GM21526 (cell line): ENCODE measurements around the gene APEH.
A peak's percentile ranks its signal among the peaks of the same experiment; 100 is the strongest.

Experiments
- ATAC-seq: cut with Tn5 transposase; IDR thresholded peaks from one replicate; pipeline ENCODE4 v1.9.1; 2021; ENCODE audit warnings: moderate library complexity; ENCODE audit not compliant: unreplicated experiment, low FRiP score

APEH gene

DNA sequence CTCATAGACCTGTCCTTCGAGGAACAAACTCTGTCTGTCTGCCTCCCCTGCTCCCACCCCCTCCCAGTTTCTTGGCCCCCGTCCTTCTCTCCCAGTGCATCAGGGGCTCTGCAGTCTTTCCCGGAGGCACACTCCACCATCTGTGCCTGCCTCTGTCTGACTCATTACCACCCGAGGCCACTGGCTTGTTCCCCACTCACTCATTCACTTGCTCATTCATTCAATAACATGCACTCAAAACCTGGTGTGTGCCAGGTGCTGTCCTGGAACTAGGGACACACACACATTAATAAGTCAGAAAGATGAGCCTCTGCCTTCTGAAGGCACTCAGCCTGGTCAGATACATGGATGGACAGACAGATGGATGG is 32.9 kb downstream of the APEH start:
- no peak for ATAC-seq

DNA sequence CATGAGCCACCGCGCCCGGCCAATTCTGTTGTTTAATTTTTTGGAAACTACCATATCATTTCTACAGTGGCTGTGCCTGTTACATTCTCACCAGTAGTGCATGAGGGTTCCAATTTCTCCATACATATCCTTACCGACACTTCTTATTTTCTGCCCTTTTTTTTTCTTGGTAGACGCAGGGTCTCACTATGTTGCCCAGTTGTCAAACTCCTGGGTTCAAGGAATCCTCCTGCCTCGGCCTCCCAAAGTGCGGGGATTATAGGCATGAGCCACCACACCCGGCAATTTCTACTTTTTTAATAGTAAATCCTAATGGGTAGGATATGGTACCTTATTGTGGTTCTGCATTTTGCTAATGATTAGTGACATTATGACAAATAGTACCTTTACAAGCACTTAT is 35.7 kb downstream of the APEH start:
- ATAC-seq: no peak

GRCh38 chr3:49711489-49711888 is 37.3 kb downstream of the APEH start:
- ATAC-seq: no peak

DNA sequence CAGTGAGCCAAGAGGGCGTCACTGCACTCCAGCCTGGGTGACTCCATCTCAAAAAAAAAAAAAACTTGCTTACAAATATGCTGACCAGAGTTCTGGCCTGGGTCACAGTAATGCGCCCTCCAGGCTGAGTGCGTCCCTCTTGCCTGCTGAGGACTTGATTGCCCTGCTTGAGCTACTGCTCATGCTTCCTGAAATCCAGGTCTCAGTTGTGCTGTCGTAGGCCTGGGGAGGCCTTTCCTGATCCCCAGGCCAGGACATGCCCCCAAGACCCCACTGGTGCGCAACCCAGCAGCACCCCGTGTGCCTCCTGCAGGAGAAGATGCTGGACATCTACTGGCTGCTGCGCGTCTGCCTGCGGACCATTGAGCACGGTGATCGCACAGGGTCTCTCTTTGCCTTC is 38.0 kb downstream of the APEH start:
- ATAC-seq: no peak

GRCh38 chr3:49712631-49713317 is 38.6 kb downstream of the APEH start:
- no peak for ATAC-seq

- ATAC-seq: no peak
These were observed 39.4 kb downstream of the APEH start for GRCh38 chr3:49713336-49714105.

GRCh38 chr3:49714728-49715550 is 40.8 kb downstream of the APEH start:
- ATAC-seq: no peak

DNA sequence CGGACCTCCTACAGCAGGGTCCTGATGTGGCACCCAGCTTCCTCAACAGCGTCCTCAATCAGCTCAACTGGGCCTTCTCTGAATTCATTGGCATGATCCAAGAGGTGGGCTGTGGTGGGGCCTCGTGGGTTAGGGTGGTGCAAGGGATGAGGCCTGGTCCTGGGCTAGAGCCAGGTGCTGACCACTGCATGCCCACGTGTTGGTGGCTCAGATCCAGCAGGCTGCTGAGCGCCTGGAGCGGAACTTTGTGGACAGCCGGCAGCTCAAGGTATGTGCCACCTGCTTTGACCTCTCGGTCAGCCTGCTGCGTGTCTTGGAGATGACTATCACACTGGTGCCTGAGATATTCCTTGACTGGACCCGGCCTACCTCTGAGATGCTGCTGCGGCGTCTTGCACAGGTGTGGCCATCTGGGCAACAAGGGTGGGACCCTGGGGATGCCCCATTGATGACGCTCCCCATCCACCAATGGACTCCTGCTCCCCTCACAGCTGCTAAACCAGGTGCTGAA is 41.5 kb downstream of the APEH start:
- ATAC-seq: no peak

- no peak for ATAC-seq
These were observed 42.0 kb downstream of the APEH start for GRCh38 chr3:49716169-49716568.

DNA sequence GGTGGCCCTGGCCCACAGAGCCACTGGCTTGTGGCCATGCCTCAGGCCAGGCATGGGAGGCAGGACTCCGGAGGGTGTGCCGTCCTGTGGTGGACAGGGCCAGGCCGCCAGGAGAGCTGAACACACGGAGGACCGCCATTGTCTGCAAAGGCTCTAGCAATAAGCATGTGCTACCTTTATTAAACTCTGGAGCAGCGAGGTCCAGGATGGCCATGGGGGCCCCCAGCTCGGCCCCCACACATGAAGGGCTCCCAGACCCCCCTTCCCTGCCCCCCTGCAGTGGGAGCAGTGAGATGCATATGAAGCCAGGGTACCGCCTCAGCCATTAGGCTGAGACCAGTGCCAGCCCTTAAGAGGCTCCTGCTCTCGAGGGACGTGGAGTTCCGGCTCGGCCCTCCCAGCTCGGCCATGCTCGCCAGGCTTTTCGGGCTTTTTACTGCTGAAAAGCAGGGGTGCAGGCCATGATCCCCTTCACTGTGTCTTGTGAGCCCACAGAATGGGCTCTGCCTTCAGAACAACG is 42.6 kb downstream of the APEH start:
- no peak for ATAC-seq

DNA sequence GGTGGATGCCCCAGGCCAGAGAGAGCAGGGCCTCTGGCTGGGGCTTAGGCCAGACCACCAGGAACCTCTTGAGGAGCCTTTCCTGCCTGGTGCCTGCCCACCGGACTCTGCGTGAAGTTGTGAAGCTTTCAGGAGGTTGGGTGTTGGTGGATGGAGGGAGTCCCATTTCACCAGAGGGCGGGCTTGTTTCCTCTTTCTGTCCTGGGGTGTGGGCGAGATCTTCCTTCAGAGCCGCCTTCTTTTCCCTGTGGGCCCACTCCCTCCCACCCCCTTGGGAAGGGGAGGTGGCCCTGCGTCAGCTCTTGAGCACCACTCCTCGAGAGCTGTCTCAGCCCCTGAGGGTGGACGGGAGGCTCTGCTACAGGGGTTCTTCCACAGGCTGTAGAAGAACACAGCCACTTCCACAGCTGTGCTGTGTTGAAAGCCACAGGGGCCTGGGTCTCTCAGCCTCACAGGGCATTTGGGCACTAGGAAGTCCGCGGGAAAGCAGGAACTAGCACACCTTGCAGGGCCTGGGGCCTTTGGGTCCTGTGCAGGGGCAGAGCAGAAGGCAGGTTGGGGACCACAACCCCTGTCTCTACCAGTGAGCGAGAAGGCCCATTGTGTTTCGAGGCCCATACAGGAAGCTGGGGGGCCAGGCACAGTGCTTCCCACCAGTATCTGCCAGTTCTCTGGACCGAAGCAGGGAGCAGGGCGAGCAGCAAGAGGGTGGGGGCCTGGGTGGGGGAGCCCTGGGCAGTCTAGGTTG is 43.2 kb downstream of the APEH start:
- no peak for ATAC-seq

GRCh38 chr3:49717959-49718857 is 44.1 kb downstream of the APEH start:
- no peak for ATAC-seq

DNA sequence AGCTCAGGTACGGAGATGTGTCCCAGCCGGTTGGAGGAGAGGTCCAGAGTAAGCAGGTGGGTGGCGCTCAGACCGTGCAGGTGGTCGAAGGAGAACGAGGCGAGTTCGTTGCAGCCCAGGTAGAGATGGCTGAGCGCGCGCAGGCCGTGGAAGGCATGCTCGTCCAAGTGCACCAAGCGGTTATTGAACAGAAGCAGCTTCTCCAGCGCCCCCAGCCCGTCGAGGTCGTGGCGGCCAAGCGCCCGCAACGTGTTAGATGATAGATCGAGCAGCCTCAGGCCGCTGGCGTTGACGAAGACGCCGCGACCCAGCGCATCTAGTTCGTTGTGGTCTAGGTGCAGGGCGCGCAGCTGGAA is 44.7 kb downstream of the APEH start:
- ATAC-seq: no peak

DNA sequence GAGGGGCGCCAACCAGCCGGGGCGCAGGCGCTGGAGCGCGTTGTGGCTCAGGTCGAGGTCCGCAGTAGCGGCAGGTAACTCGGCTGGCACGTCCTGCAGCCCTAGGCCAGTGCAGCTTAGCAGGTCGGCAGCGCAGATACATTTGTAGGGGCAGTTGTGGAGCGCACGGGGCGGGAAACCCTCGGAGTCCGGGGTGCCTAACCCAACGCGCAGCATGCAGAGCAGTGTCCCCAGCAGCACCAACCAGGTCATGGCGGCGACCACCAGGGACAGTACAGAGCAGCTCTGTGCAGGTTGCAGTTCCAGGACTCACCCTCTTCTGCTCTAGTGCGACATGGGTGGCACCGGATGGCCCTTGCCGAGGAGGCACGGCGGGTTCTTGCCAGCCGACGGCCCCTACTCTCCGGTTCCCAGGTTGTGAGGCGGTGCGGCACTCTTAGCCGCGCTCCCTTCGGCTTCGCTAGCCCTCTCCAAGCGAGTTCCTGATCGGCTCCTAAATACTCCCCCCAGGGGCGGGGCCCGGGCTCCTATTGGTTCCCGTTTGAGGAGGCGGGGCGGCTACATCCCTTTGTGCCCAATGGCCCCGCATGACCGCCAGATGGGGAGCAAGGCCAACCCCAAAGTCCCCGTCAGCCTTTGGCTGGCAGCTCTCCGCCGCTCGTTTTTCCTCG is 45.2 kb downstream of the APEH start, which contains the start of gene AMIGO3:
AMIGO3 (minus strand) TSS at position 471 of the 671 bp plus-strand sequence; CDS start at position 252, 219 bp downstream.
- peak; percentile 38 for ATAC-seq

- no peak for ATAC-seq
These were observed 46.9 kb downstream of the APEH start for GRCh38 chr3:49720855-49721595.

DNA sequence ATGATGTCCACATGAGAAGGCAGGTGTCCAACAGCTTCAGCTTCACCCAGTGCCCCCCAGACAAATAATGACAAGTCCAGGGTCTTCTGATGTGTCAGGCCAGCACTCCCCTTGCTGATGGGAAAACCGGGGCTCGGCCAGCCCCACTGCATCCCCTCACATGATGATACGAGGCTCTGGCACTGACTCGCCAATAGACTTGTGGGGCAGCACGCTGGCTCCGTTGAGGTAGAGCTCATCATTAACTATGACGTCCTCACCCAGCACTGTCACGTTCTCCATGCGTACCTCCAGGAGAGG is 47.4 kb downstream of the APEH start:
- ATAC-seq: no peak

- ATAC-seq: no peak
These were observed 48.0 kb downstream of the APEH start for GRCh38 chr3:49721896-49722781.
